GM12892 (cell line): ENCODE data around the gene COTL1.

Experiments used
- POLR2A ChIP-seq: IDR thresholded peaks from 2 replicates; pipeline ENCODE4 v1.6.1; 2011; ENCODE audit warnings: low read depth, low read length, control low read depth
- POLR2AphosphoS5 ChIP-seq: IDR thresholded peaks from 2 replicates; pipeline ENCODE4 v1.6.1; 2011; ENCODE audit warnings: low read depth, low read length, control low read depth

DNA sequence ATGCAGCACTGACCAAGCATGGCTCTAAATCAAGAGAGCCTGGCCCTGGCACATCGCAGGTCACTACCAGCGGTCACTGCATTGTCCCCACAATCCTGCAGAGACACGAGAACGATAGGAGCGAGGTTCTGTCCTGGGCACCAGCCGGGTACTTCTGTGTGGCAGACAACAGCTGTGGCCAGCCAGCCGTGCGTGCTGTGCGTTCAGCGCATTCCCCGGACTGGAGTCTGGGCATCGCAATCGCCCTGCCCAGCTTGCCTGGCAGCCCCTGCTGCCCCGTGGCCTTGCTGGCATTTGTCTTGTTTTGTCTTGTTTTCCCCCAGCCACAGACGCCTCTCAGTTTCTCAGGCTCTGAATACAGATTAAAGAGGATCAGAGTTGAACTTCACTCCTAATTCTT lies 33.9 kb downstream of the COTL1 start:
- no peak for TF ChIP-seq POLR2AphosphoS5
- TF ChIP-seq POLR2A: no peak
